IPS-11a (cell line): ENCODE results near the gene LRBA.

Experiments
- H3K4me3 ChIP-seq: one replicate; pipeline ENCODE4 v1.5.1; 2013; ENCODE audit warnings: low read depth, low read length, control low read depth

The LRBA gene

DNA sequence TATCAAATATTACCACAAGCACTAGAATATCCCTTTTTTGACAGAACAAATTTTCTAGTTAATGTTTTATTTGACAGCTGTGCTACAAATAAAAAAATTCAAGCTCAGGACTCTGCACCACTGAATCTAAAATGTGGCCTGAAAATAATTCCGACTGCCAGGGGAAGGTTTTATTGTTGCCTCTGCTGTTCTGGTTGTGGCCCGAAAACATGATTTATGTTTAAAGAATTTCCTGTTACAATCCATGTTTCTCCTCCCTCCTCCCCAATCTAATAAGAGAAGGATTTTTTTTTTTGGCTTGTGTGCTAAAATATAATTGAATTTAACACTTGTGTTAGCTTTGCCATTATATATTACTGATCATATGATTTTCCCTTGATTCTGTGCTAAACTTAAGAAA lies 709.1 kb downstream of the LRBA start:
- no peak overlapping the region for H3K4me3 ChIP-seq

DNA sequence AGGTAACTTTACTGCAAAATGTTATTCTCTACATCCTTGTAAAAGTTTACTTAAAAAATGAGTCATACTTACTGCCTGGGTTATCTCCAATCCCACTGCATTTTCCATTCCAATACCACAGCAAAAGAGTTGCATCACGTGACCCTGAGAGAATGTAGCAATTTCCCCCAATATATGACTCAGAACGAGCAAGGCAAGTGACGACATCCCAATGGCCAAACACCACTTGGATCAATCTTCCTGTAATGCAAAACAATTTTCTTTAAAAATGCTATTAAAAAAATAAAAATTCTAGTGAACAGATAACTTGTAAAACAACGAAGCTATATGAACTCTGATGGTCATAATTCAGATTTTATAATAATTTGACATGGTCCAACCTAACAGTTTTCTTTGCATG lies 712.5 kb downstream of the LRBA start:
- no peak overlapping the region for H3K4me3 ChIP-seq

DNA sequence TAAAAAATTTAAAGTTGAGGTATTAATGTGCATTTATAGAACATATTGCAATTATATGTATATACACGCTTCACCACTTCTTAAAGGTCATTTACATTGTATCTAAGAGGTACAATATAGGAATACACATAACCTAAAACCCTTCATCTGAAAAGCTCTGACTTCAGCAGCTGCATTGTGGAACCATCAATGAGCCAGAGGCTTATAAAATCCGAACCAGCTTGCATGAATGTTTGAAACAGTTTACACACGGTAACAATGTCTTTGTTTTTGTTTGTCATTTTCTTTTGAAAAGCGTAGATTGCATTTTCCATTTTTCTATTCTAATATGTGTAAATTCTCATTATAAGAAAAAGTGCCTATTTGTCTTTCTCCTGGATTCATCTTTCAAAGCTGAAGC lies 715.3 kb downstream of the LRBA start:
- H3K4me3 ChIP-seq = no peak overlapping the region

DNA sequence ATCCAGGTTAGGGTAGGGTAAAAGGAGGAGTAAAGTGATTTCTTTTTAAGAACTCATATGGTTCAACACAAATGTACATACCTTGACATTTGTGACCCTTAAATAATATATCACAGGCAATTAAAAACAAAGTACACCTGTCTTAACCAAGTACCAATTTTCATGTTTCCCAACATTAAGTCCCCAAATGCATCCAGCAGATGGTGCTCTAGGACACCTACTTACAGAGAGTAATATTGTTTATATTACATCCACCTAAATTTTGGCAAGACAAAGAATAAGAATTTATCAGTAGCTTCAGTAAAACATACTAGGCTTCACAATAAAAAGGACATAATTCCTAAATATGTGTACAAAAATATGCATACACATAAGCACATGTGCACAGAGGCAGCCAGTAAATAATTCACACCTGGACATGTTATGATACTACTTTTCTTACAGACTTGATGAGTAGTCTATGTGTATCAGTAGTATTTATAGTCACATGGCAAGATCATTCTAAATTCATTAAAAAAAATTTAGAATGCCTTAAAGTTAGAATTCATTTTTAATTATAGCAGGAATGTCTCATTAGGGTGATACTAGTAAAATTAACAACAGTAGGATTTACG lies 717.1 kb downstream of the LRBA start:
- no peak overlapping the region for H3K4me3 ChIP-seq

DNA sequence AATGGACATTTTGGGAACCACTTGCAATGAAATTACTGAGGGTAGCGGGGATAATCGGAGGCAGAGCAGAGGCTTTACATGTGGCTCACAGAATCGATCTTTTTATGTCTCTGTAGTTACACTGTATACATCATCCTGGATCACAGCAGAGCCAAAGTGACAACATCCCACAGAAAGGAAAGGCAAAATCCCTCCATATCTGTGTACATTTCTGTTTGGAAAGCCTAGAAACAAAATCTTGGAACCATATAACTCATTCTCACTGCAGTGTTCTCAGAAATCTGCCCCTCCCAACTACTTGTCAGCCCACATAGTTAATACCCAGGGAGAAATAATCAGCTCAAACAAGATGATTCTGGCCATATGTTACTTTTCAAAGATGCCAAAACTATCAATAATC lies 725.2 kb downstream of the LRBA start:
- no peak overlapping the region for H3K4me3 ChIP-seq

DNA sequence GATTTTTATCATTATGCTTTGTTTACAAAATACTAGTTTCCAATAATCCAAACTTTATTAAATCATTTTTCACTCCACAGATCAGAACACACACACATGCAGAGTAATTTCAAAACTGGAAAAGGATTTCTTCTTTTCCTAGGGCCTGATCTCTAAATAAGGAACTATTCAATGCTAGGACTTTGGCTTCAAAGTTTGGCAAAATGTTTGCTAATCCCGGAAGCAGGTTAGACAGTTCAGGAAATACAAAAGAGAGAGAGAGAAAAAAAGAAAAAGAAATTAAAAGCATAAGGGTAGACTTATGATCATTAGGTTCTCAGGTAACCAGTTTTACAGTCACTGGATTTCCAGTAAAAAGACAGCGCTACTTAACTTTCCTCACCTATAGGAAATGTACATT lies 725.9 kb downstream of the LRBA start:
- H3K4me3 ChIP-seq = no peak overlapping the region

DNA sequence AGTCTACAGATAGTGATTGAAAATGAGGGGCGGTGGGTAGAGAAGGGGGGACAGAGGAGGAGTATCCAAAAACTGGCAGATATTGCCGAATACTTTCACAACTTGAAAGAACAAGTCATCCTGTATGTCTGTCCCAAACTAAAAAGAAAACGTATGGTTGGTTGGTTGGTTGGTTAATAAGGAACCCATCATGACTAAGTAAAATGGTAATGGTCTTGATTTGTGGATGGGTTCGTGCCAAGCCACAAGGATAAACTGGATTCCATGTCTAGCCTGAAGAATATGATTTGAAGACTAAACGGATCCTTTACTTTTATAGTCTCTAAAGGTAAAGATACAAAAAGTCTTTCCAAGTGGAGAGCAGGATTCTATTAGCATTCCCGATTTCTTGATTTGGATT lies 728.4 kb downstream of the LRBA start:
- no peak overlapping the region for H3K4me3 ChIP-seq

DNA sequence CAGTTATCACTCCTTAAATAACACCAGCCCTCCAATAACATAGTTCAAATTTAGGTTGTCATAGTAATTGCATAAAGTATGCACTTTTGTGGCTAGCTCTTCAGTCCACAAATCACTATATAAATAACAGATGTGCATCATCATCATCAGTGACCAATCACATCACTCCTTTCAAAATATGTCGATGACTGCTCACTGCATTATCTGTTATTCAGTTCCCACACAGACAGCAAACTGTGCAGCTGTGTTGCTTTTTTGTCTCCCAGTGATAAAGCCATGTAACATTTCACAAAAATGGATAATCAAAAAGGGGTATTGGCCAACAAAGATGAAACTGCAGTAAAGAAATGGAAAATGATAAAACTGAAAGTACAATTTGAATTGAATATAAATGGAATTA lies 731.4 kb downstream of the LRBA start:
- H3K4me3 ChIP-seq = no peak overlapping the region

DNA sequence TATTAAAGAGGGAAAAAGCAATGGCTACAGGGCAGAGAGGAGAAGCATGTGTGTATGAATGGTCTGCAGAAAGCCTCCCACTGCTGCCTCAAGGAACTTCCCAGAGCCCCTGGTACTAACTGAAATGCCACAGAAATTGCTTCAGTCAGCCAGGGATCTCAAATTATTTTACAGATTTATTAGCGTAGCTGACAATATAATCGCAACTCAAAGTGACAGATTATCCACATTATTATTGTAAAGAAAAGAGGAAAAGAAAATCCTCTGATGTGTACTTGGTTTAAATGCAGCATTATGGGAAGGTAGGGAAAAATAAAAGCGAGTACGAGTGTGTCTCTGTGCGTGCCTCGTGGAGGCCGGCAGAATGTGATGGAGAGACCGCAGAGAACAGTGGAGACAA lies 734.1 kb downstream of the LRBA start:
- no peak overlapping the region for H3K4me3 ChIP-seq

DNA sequence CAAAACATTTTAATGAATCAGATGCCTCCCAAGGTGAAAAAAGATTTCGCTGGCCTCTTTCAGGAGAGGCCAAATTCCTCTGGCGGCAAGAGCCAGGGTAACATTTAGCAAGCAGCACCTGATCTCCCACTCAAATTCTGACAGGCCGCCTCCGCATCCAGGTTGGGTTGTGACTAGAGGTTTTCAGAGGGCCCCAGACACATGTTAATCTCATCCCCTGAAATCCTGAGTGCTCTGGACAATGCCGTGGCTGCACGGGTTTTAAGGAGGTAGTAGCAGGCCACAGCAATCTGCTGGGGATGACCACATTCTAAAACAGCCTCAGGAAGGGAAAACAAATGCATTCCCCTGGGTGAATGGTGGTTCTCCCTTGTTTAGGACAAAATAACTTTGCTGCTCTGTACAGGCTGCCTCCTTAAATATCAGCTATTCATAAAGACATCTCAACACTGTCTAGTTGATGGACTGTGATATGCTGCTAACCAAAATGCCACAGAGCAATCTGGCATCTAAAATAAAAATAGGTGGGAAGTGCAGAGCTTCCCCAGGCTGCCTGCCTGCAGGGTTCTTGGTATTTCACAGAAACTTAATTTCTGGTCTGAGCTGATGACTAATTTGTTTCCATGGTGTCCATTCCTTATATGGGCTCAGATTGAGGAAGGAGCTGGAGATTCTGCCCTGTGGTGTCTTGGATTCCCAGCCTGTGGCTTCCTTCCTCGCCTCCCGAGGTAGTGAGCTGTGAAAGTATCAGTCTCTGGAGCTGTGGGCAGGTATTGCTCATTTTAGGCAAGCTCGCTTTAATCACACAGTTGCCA lies 734.8 kb downstream of the LRBA start:
- no peak overlapping the region for H3K4me3 ChIP-seq

DNA sequence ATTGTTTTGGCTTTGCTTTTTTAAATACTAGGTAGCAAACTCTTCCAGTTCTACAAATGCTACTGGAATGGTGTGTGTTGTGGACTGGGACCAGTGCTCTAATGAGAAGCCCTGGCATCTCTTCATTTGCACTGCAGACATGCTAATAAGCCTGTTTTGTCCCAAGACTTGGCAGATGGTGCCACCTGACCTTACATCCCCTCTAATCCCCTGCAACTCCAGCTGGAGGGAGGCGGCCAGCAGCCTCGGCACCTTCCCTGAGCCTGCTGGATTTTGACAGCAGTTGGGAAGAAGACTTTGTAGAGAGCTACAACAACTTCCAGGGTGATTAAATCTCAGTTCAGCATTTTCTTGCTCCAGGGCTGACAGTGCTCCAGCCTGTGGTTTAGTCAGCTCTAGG lies 736.9 kb downstream of the LRBA start:
- H3K4me3 ChIP-seq = no peak overlapping the region

DNA sequence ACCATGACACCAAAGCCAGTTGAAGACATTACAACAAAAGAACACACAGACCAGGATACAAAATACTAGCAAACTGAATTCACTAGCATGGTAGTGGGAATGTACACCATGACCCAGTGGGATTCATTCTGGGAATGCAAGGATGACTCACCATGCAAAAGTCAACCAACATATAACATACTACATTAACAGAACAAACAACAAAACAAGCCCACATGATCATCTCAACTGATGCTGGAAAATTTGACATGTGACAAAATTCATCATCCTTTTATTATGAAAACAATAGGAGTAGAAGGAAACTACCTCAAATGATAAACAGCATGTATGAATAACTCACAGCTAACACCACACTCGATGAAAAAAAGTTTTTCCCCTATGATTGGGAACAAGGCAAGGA lies 746.6 kb downstream of the LRBA start:
- no peak overlapping the region for H3K4me3 ChIP-seq

DNA sequence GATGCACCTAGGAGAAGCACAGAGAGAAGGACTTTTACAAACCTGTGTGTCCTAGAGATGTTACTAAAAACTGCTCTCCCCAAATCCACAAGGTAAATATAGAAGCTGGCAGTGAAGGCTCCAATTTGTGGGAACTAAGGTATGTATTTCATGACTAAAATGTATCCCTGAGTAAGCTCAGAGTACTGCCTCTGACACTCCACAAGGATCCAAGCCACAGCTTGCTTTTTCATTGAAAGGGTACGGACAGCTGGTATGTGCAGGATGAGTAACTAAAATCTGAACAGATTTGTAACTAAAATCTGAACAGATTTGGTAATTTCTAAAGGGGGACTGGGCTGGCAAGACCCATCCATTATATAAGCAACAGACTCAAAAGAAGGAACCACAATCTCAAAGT lies 749.3 kb downstream of the LRBA start:
- H3K4me3 ChIP-seq = no peak overlapping the region

DNA sequence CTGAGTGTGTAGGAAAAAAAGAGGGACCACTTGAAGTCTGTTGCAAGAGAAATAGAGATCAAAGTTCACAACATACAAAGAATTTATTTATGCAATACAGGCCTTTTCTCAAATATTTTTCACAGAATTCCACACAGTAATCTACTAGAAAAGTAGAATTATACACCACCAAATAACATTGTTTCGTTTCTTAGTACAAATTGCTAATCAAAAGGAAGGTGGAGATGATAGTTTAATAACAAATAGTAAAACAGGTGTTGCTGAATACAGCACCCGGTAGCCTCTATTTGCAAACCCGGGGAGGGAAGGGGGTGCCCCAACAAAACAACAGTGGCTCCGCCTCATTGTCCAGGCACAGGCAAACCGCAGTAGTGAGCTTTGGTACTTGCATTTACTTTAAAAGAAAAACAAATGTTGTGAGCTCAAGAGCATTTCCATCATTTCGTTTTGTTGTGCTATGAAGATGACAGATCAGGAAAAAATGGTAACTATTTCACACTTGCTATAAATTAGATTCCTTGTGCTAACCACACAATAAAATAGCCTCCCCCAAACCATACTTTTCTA lies 750.4 kb downstream of the LRBA start:
- no peak overlapping the region for H3K4me3 ChIP-seq

DNA sequence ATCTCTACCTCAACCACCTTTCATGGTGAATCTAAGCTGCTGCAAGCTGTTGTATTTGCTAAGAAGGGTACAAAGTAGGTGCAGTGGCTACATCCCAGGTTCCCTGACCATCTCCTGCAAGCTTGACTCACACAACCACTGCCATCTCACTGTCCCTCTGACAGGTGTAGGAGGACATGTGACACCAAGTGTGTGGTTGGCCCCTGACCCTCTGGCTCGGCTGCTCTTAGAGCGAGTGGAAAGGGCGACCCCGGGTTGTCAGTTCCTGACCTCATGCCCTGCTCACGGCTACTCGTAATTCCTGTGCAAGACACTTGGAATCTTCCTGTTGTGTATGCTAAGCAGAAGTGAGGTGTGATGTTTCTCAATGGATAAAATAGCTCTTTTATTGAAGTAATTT lies 752.5 kb downstream of the LRBA start:
- H3K4me3 ChIP-seq = no peak overlapping the region

DNA sequence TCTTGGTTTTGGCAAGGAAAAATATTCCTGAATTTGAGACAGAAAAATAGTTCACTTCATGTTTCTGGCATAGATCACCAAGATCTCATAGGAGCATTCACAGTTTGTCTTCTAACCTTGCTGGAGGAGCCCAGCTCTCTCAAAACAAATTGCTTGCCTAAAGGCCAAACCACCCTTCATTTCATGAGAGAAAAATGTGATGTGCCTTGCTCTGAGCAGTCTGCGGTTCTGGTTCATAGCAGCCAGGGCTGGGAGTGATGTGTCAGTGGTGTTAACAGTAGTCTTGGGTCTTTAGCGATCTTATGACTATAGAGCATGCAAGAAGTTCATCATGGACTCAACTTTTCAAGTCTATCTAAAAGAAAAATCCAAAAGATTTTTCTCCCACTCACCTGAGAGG lies 753.5 kb downstream of the LRBA start:
- no peak overlapping the region for H3K4me3 ChIP-seq

DNA sequence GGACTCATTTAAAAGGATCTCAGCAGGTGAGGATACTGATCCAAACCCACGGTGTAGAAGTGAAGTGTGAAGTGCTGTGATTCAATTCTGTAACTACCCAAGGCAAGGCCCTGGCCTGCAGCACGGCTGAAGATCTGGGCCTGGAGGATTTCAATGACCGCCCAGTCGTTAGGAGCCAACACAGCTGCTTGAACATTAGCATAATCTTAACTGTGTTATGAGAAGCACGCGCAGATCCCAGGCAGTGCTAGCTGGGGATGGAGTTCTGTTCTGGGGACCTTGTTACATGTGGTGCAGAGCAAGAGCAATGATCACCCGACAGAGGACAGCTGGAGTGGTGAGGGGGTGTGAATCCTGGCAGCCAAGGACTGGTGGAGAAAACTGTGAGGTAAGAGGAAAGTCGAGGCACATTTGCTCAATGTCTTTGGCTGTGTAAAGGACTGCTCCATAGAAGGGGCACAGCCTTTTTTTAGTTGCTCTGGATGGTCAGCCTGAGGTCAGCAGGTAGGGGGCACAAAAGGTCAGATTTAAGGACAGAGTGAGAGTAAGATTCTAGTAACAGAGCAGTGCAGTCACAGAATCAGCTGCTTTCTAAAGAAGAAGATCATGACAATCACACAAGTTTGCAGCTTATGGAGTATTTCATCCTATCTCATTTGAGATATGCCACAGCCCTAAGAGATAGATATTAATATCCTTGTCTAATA lies 755.1 kb downstream of the LRBA start:
- no peak overlapping the region for H3K4me3 ChIP-seq

DNA sequence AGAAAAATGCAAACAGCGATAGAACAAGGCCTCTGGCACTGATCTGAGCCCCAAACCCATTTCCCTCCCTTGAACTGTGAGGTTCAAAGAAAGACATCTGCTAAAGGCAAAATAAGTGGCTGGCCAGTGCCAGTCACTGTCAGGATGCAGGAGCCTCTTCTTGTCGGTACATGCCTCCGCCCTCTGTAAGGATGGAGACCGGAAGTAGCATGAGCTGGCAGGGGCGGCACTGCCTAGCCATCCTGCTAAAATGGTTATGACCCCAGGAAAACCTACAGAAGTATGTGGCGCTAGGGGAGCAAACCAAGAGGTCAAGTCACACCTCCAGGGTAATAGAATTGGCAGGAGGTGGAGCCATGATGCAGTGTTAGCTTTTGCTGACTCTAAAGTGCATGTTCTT lies 756.5 kb downstream of the LRBA start:
- no peak overlapping the region for H3K4me3 ChIP-seq

DNA sequence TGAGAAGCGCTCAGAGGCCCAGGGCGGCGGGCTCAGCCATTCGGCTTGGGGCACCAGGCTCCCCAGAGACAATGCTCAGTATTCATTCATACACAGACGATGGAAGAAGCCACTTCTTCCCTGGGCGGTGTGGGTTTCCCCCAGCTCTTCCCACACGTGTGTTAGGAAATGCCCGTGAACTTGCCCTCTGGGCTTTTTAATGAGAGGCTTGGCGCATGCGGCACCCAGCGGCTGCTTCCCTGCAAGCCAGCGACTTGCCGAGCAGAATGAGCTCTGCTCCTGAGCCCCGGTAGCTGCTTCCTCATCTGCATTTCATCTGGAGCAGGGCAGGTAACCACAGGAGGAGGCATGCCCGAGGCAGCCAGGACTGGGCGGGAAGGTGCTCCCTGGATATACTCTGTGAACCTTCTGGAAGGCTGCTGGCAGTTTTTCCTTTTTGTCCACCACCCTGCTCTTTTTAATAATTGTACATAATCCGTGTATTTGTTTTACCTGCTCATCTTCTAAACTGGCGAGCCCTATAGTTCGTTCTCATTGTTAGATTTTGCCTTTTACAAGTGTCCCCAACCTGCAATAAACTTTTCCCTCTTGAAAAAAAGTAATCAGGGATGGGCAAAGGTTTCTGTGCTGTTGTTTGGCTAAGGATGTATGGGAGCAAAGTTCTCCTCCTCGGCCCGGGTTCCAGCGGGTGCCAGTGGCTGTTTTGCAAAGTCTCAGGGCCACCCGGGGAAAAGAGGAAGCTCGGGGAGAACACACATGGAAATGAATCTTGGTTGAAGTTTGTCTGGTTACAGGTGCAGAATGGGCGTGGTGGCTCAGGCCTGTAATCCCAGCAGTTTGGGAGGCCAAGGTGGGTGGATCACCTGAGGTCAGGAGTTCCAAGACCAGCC lies 758.0 kb downstream of the LRBA start:
- H3K4me3 ChIP-seq = no peak overlapping the region

DNA sequence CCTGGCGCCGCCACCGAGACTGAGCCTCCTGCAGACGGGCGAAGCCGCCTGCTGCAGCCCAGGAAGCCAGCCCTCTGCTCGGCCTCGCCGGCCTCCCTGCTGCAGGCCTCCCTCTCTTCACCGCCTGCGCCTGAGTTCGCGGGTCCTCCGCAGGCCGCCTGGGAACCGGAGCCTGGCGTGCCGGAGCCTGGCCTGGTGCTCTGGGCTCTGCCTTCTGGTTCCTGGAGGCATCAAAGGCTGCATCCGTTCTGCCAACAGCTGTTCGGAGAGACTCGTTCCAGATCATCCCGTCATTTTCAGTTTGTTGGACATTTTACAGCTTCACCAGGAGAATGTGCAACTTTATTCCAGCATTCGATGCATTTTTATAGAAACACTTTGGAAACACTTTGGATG lies 758.9 kb downstream of the LRBA start:
- no peak overlapping the region for H3K4me3 ChIP-seq
